H9 (cell line): ENCODE data around the gene GJD4. TPM values are rescaled to one million over a fixed set of nuclear protein-coding genes. Genes with fewer than 3 reads are reported as not detected.

ENCODE experiments used
- DNase-seq: peaks from one replicate; pipeline ENCODE4 v3.0.0-alpha.2; 2017
- H2AFZ ChIP-seq: one replicate; pipeline ENCODE4 v1.6.1; 2013; ENCODE audit warnings: mild to moderate bottlenecking, low read length, control low read depth, moderate library complexity
- H2AK5ac ChIP-seq: 2 replicates; pipeline ENCODE4 v1.6.1; 2013; ENCODE audit warnings: low read length, control low read depth, mixed read lengths; ENCODE audit not compliant: insufficient read length
- H2BK120ac ChIP-seq: one replicate; pipeline ENCODE4 v1.6.1; 2013; ENCODE audit warnings: low read depth, mild to moderate bottlenecking, low read length, control low read depth, inconsistent platforms; ENCODE audit not compliant: poor library complexity, severe bottlenecking
- H2BK12ac ChIP-seq: 2 replicates; pipeline ENCODE4 v1.6.1; 2013; ENCODE audit warnings: low read length, control low read depth, mixed read lengths, low read depth; ENCODE audit not compliant: insufficient read length
- H2BK15ac ChIP-seq: 2 replicates; pipeline ENCODE4 v1.6.1; 2013; ENCODE audit warnings: low read depth, low read length, control low read depth
- H2BK20ac ChIP-seq: one replicate; pipeline ENCODE4 v1.6.1; 2013; ENCODE audit warnings: low read depth, mild to moderate bottlenecking, low read length, control low read depth, inconsistent platforms; ENCODE audit not compliant: poor library complexity, severe bottlenecking
- H2BK5ac ChIP-seq: 2 replicates; pipeline ENCODE4 v1.6.1; 2013; ENCODE audit warnings: low read length, control low read depth, mixed read lengths; ENCODE audit not compliant: insufficient read length
- H3K14ac ChIP-seq: 2 replicates; pipeline ENCODE4 v1.6.1; 2013; ENCODE audit warnings: low read length, control low read depth; ENCODE audit not compliant: insufficient read depth
- H3K18ac ChIP-seq: 2 replicates; pipeline ENCODE4 v1.6.1; 2013; ENCODE audit warnings: low read depth, mild to moderate bottlenecking, mixed read lengths, low read length, control low read depth; ENCODE audit not compliant: insufficient read length
- H3K23ac ChIP-seq: 2 replicates; pipeline ENCODE4 v1.6.1; 2013; ENCODE audit warnings: low read length, control low read depth, mixed read lengths, low read depth; ENCODE audit not compliant: insufficient read length
- H3K23me2 ChIP-seq: 2 replicates; pipeline ENCODE4 v1.6.1; 2013; ENCODE audit warnings: low read depth, mild to moderate bottlenecking, mixed read lengths, low read length, control low read depth; ENCODE audit not compliant: insufficient read length, poor library complexity, severe bottlenecking
- H3K27ac ChIP-seq: 2 replicates; pipeline ENCODE4 v1.5.1; 2013; ENCODE audit warnings: low read length, control low read depth, mixed read lengths, low read depth; ENCODE audit not compliant: insufficient read length
- H3K27me3 ChIP-seq: 2 replicates; pipeline ENCODE4 v1.6.1; 2013; ENCODE audit warnings: low read length, control low read depth, inconsistent platforms; ENCODE audit not compliant: insufficient read depth
- H3K4ac ChIP-seq: 2 replicates; pipeline ENCODE4 v1.6.1; 2013; ENCODE audit warnings: low read depth, mild to moderate bottlenecking, control low read depth, inconsistent platforms, low read length, moderate library complexity
- H3K4me1 ChIP-seq: 2 replicates; pipeline ENCODE4 v1.6.1; 2013; ENCODE audit warnings: low read length, control low read depth, inconsistent platforms; ENCODE audit not compliant: insufficient read depth
- H3K4me2 ChIP-seq: 2 replicates; pipeline ENCODE4 v1.6.1; 2013; ENCODE audit warnings: low read length, control low read depth, mixed read lengths; ENCODE audit not compliant: insufficient read length, insufficient read depth
- H3K56ac ChIP-seq: 2 replicates; pipeline ENCODE4 v1.6.1; 2013; ENCODE audit warnings: low read depth, mild to moderate bottlenecking, mixed read lengths, low read length, control low read depth; ENCODE audit not compliant: insufficient read length
- H3K79me1 ChIP-seq: 2 replicates; pipeline ENCODE4 v1.6.1; 2013; ENCODE audit warnings: low read depth, mild to moderate bottlenecking, moderate library complexity, low read length, control low read depth, inconsistent platforms; ENCODE audit not compliant: insufficient read depth, poor library complexity, severe bottlenecking
- H3K79me2 ChIP-seq: 2 replicates; pipeline ENCODE4 v1.6.1; 2013; ENCODE audit warnings: low read length, control low read depth, inconsistent platforms; ENCODE audit not compliant: insufficient read depth
- H3K9ac ChIP-seq: 2 replicates; pipeline ENCODE4 v1.6.1; 2013; ENCODE audit warnings: low read length, control low read depth, mixed read lengths; ENCODE audit not compliant: insufficient read length; ENCODE audit errors: extremely low read depth
- H3K9me3 ChIP-seq: one replicate; pipeline ENCODE4 v1.6.1; 2013; ENCODE audit warnings: low read depth, low read length, inconsistent platforms; ENCODE audit not compliant: control insufficient read depth
- H3T11ph ChIP-seq: one replicate; pipeline ENCODE4 v1.6.1; 2013; ENCODE audit warnings: mild to moderate bottlenecking, low read length, control low read depth, inconsistent platforms
- H4K20me1 ChIP-seq: one replicate; pipeline ENCODE4 v1.6.1; 2013; ENCODE audit not compliant: control insufficient read depth, insufficient read length, insufficient read depth
- H4K5ac ChIP-seq: 2 replicates; pipeline ENCODE4 v1.6.1; 2013; ENCODE audit warnings: low read depth, mild to moderate bottlenecking, mixed read lengths, low read length, control low read depth; ENCODE audit not compliant: insufficient read length
- H4K8ac ChIP-seq: replicated peaks from 2 replicates; pipeline ENCODE4 v1.6.1; 2013; ENCODE audit warnings: low read length, control low read depth, mixed read lengths, low read depth; ENCODE audit not compliant: insufficient read length
- H4K91ac ChIP-seq: 2 replicates; pipeline ENCODE4 v1.6.1; 2013; ENCODE audit warnings: low read depth, mild to moderate bottlenecking, moderate library complexity, mixed read lengths, low read length, control low read depth; ENCODE audit not compliant: insufficient read length
- H3K27ac Mint-ChIP-seq, 3 experiments: 2 replicates in 2 of 3; 3 replicates in 1 of 3; pipeline ENCODE4 v1.8.0; 2020 to 2021; ENCODE audit warnings: mixed read lengths in 3 of 3, mild to moderate bottlenecking in 1 of 3, moderate library complexity in 1 of 3
- H3K27me3 Mint-ChIP-seq: 2 replicates; pipeline ENCODE4 v1.8.0; 2021; ENCODE audit warnings: low read depth, mild to moderate bottlenecking, moderate library complexity, mixed read lengths
- H3K36me3 Mint-ChIP-seq, 3 experiments: 2 replicates in 2 of 3; 3 replicates in 1 of 3; pipeline ENCODE4 v1.8.0; 2020 to 2021; ENCODE audit warnings: low read depth in 3 of 3, mixed read lengths in 3 of 3; ENCODE audit not compliant: insufficient read depth in 1 of 3
- H3K4me1 Mint-ChIP-seq, 2 experiments: 2 replicates each; pipeline ENCODE4 v1.8.0; 2020; ENCODE audit warnings: mixed read lengths in 2 of 2
- H3K4me3 Mint-ChIP-seq, 2 experiments: 2 replicates in 1 of 2; 3 replicates in 1 of 2; pipeline ENCODE4 v1.8.0; 2020 to 2021; ENCODE audit warnings: mild to moderate bottlenecking in 2 of 2, mixed read lengths in 2 of 2, moderate library complexity in 1 of 2
- H3K9me3 Mint-ChIP-seq, 2 experiments: 2 replicates in 1 of 2; 3 replicates in 1 of 2; pipeline ENCODE4 v1.8.0; 2020; ENCODE audit warnings: mild to moderate bottlenecking in 2 of 2, mixed read lengths in 2 of 2, moderate library complexity in 1 of 2
- CTCF ChIP-seq: fragments of 200-600 bp; sonication (generic); conservative IDR thresholded peaks from 3 replicates; pipeline ENCODE4 v1.8.0; 2021; ENCODE audit warnings: antibody characterized with exemption, mild to moderate bottlenecking
- WGBS: extraction: QIAGEN DNeasy Blood & Tissue Kit; methylation state at CpG from one replicate; pipeline ENCODE4 v1.1.7; 2013; ENCODE audit warnings: missing lambda C conversion rate, low lambda C conversion rate, mixed read lengths; ENCODE audit not compliant: insufficient read length; ENCODE audit errors: extremely low coverage; 5-methylcytosine and 5-hydroxymethylcytosine counted together
- total RNA-seq: library from RNA; stranded (reverse); gene quantifications from 2 replicates; pipeline ENCODE4 v1.2.1, GENCODE V29; 2021

Gene GJD4
- total RNA-seq, 1 experiment from 2014 or later, result not detected

- Histone ChIP-seq H4K20me1 (no peaks in the 10 kb centered on the region), H4K5ac (no peak overlapping the region), H3K9ac (no peak overlapping the region), H3K79me1 (no peaks in the 10 kb centered on the region), H2BK5ac (no peak overlapping the region), H2BK15ac (no peak overlapping the region), H3K23me2 (no peaks in the 10 kb centered on the region), H3K4me1 (no peaks in the 10 kb centered on the region), H3K9me3 (no peaks in the 10 kb centered on the region), H4K8ac (no peak overlapping the region), H2BK20ac (no peak overlapping the region), H3K56ac (no peak overlapping the region), H4K91ac (no peak overlapping the region), H3K27me3 (no peaks in the 10 kb centered on the region), H3T11ph (no peak overlapping the region), H3K4me2 (no peak overlapping the region), H3K4ac (no peak overlapping the region), H3K79me2 (no peaks in the 10 kb centered on the region), H2BK120ac (no peak overlapping the region), H2AFZ (no peak overlapping the region), H3K18ac (no peak overlapping the region), H3K23ac (no peak overlapping the region), H3K27ac (no peak overlapping the region), H2BK12ac (no peak overlapping the region), H3K14ac (no peak overlapping the region), H2AK5ac (no peak overlapping the region)
- peaks cover 14 to 20% of the 10 kb centered on the region in 2 experiments for H3K9me3 Mint-ChIP-seq
- H3K36me3 Mint-ChIP-seq, result peaks cover 7 to 11% (median 11%) of the 10 kb centered on the region in 3 experiments
- H3K4me3 Mint-ChIP-seq, result no peak overlapping the region
- H3K4me1 Mint-ChIP-seq, result peaks cover under 1 to 3% of the 10 kb centered on the region in 2 experiments; a peak in 1 of 4 replicates
- DNase-seq, result no peak
- no peak overlapping the region for H3K27ac Mint-ChIP-seq
- no CpG with 5 or more reads among the region's 6 CpGs for whole genome bisulfite sequencing
- H3K27me3 Mint-ChIP-seq, result no peaks in the 10 kb centered on the region; the same call in 1 of the 2 replicates
- no peak for TF ChIP-seq CTCF
These were observed 1.3 kb downstream of the GJD4 start for GRCh38 chr10:35606430-35606829.
